ENCODE results near the gene YPEL2. TPM values are rescaled to one million over a fixed set of nuclear protein-coding genes. Genes with fewer than 3 reads are reported as not detected.

YPEL2 gene
- total and polyA plus RNA-seq, 2 of the 13 experiments (the other 11 are each of a cell fraction or from before 2014, with no cell fraction given) = 8.5 to 21.1 TPM

DNA sequence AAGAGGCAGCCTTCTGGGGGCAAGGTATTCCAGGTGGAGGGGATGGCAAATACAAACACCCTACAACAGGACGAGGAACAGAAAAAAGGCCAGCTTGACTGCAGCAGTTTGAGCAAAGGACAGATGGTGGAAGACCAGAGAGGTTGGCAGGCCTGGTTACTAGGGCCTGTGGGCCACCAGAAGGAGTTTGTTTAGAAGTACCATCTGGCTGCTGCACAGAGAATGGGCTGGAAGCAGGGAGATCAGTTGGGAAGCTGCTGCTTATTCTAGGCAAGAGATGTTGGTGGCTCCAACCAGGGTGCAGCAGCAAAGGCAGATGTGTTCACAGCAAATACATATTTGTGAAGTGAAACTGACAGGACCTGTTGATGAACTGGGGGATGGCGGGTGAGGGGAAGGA is 2.9 kb upstream of the YPEL2 start:
- Histone ChIP-seq H3K79me2 (ENCODE audit: insufficient read depth, low read length) (peaks cover 16% of the 10 kb centered on the region), H3K9ac (ENCODE audit: insufficient read depth, low read depth, low read length) (no peak overlapping the region), H4K20me1 (ENCODE audit: insufficient read depth, low read length) (peaks cover 3% of the 10 kb centered on the region; the same call in 1 of the 2 replicates), H3K4me2 (ENCODE audit: low read depth, low read length) (peak overlapping the region; percentile 100), H3K9me3 (ENCODE audit: low read length) (no peaks in the 10 kb centered on the region), H3K4me3 (replicated peaks in 1 of 3; ENCODE audit: insufficient read depth in 1 of 3, low read depth in 2 of 3, low read length in 3 of 3) (no peak overlapping the region), H3K27ac (ENCODE audit: extremely low read length, insufficient read depth, low read length) (no peak overlapping the region), H3K4me1 (ENCODE audit: insufficient read depth, low read length) (peaks cover 53% of the 10 kb centered on the region), H3K27me3 (ENCODE audit: control insufficient read depth in 1 of 2, insufficient read depth in 2 of 2, low read length in 2 of 2) (no peaks in the 10 kb centered on the region; a peak in 1 of 5 replicates), H3K36me3 (replicated peaks in 1 of 2; ENCODE audit: control insufficient read depth in 1 of 2, insufficient read depth in 2 of 2, low read length in 2 of 2) (no peaks in the 10 kb centered on the region), H2AFZ (ENCODE audit: low read length) (no peak overlapping the region)
- DNase-seq (ENCODE audit: low spot score) (no peak), ATAC-seq (no peak), FAIRE-seq (no peak)
- 87% methylated on average over 2 of the region's 2 CpGs for WGBS (ENCODE audit: low lambda C conversion rate)
- ChIA-PET POLR2A (no interaction called here), CTCF (ENCODE audit: low intra/inter-chr PET ratio, low total read pairs) (interaction anchor here (1.1 to 5.4 kb wide), 2 partner anchors 107 to 112 kb away, joined by 9 to 63 read pairs; no protein-coding TSS in a partner anchor)
- TF ChIP-seq MATR3 (CRISPR knock-in tag; IDR thresholded peaks at IDR 0.05) (no peak), HMGXB3 (CRISPR knock-in tag; IDR thresholded peaks at IDR 0.05; ENCODE audit: borderline replicate concordance) (no peak), ZNF44 (CRISPR knock-in tag; IDR thresholded peaks at IDR 0.05) (0 out of 2 replicates have a peak, but pooled peaks have one; percentile 68), ARNT2 (CRISPR knock-in tag; IDR thresholded peaks at IDR 0.05; ENCODE audit: low read depth) (no peak), RARG (CRISPR knock-in tag; IDR thresholded peaks at IDR 0.05; ENCODE audit: low read depth) (no peak), TEAD3 (CRISPR knock-in tag; optimal IDR thresholded peaks at IDR 0.05; ENCODE audit: borderline replicate concordance) (peak; percentile 7), THAP11 (CRISPR knock-in tag; IDR thresholded peaks at IDR 0.05) (no peak), EHMT2 (IDR thresholded peaks at IDR 0.05; ENCODE audit: borderline replicate concordance, low read depth, low read length) (no peak), TMF1 (CRISPR knock-in tag; IDR thresholded peaks at IDR 0.05; ENCODE audit: low read depth) (no peak), ZNF430 (CRISPR knock-in tag; IDR thresholded peaks at IDR 0.05) (0 out of 2 replicates have a peak, but pooled peaks have one; percentile 22), SP2 (CRISPR knock-in tag; IDR thresholded peaks at IDR 0.05) (no peak), GTF2F1 (IDR thresholded peaks at IDR 0.05; ENCODE audit: low read length) (no peak), ZNF563 (CRISPR knock-in tag; IDR thresholded peaks at IDR 0.05) (no peak), TAF15 (IDR thresholded peaks at IDR 0.05; ENCODE audit: low read depth, low read length, poor library complexity, severe bottlenecking) (no peak), MTF1 (CRISPR knock-in tag; IDR thresholded peaks at IDR 0.05) (no peak), HDAC6 (IDR thresholded peaks at IDR 0.05; ENCODE audit: low read depth, low read length) (no peak), TBX2 (CRISPR knock-in tag; IDR thresholded peaks at IDR 0.05; ENCODE audit: borderline replicate concordance) (no peak), KDM5B (CRISPR knock-in tag; IDR thresholded peaks at IDR 0.05; ENCODE audit: borderline replicate concordance) (no peak), ARID2 (CRISPR knock-in tag; IDR thresholded peaks at IDR 0.05; ENCODE audit: borderline replicate concordance) (0 out of 2 replicates have a peak, but pooled peaks have one; percentile 37), TARDBP (CRISPR knock-in tag; IDR thresholded peaks at IDR 0.05) (0 out of 2 replicates have a peak, but pooled peaks have one; percentile 14)
- TF ChIP-seq, protein P1, sequence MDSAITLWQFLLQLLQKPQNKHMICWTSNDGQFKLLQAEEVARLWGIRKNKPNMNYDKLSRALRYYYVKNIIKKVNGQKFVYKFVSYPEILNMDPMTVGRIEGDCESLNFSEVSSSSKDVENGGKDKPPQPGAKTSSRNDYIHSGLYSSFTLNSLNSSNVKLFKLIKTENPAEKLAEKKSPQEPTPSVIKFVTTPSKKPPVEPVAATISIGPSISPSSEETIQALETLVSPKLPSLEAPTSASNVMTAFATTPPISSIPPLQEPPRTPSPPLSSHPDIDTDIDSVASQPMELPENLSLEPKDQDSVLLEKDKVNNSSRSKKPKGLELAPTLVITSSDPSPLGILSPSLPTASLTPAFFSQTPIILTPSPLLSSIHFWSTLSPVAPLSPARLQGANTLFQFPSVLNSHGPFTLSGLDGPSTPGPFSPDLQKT (CRISPR knock-in tag; IDR thresholded peaks at IDR 0.05; ENCODE audit: borderline replicate concordance) = no peak
- in situ Hi-C loops (cut with HindIII; ENCODE audit: extremely low pct_ligation_motif_present, low pct_unique_long_range_greater_than_20kb) (loop anchor here (5.0 kb wide), 1 partner anchor 109 kb away; no protein-coding TSS in a partner anchor), intact Hi-C loops (cut with micrococcal nuclease; ENCODE audit: unreplicated experiment) (no loop called here)
- BruUV-seq (replicated peaks) = no TSS peak
